Endometrium (tissue), 2 donors: ENCODE results near the gene OXCT1.
"Not testable (repeated sequence)": the region's sequence is repeated elsewhere in the genome, so short reads cannot be mapped to it uniquely, and the experiment has no call there.

Experiments
- FAIRE-seq: peaks from 2 replicates; lab custom pipeline; 2012; peaks lifted over from hg19 to GRCh38; lab: Jason Lieb, UNC
- donor health status: control.
- donor health status: control.

OXCT1 gene

DNA sequence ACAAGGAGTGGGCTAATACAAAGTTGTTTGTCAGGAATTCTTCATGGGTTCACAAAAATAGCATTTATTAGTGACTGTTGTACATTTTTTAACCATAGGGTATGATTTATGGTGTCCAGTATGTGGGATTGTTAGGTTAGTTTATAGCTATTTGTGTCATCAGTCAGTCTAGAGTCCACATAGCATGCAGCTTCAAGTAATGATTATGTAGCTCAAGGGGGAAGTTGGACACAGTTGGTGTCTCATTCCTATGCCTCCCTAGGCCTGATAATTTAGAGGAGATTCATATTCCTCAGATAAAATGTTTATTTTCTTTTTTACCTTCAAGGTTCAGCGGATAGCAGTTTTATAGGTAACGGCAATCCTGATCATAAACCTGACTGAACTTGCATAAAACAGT is 153.8 kb downstream of the OXCT1 start:
- no peak for FAIRE-seq

DNA sequence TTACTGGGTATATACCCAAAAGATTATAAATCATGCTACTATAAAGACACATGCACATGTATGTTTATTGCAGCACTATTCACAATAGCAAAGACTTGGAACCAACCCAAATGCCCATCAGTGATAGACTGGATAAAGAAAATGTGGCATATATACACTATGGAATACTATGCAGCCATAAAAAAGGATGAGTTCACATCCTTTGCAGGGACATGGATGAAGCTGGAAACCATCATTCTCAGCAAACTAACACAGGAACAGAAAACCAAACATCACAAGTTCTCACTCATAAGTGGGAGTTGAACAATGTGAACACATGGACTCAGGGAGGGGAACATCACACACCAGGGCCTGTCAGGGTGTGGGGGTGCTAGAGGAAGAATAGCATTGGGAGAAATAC is 155.8 kb downstream of the OXCT1 start:
- not testable (repeated sequence) for FAIRE-seq

DNA sequence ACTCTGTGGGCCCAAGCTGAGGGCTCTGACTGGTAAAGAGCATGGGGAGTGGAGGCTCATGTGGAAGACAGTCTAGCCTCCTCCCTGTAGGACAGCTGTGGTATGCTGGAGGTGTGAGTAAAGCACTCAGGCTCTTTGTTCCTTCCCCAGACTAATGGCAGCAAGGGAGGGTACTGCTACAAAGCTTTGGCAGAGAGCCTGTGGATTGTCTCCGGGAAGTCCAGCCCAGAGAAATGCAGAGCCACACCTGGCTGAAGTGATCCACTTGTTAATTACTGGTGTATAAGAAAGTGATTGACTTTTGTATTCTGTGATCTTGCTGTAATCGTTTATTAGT is 161.7 kb downstream of the OXCT1 start:
- FAIRE-seq, result no peak

DNA sequence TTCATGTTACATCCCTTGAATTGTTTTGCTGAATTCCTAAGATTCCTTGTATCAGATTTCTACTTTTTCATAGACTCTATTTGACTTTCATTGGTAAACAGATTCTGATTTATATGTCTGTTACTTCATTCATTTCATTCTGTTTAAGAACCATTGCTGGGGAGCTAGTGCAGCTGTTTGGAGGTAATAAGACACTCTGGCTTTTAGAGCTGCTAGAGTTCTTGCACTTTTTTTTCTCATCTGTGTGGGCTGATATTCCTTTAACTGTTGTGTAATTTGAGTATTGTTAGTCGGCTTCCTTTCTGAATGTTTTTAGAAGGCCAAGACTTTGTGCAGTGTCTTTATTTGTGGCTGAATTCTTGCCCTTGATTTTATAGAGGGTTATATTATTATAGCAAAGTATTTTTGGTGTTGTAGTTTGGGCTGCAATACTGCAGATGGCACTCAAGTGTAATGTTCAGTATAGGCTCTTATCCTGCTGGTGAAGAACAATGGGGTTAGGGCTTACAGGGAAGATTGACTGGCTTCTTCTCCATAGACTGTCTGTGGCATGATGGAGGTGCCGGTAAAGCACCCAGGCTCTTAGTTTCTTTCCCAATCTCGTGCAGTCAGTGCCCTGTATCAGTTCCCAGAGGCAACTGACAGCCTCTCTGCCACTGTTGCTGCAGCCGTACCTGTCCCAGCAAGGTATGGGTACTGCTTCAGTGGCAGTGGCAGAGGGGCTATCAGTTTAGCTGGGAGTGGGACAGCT is 162.2 kb downstream of the OXCT1 start:
- no peak for FAIRE-seq

DNA sequence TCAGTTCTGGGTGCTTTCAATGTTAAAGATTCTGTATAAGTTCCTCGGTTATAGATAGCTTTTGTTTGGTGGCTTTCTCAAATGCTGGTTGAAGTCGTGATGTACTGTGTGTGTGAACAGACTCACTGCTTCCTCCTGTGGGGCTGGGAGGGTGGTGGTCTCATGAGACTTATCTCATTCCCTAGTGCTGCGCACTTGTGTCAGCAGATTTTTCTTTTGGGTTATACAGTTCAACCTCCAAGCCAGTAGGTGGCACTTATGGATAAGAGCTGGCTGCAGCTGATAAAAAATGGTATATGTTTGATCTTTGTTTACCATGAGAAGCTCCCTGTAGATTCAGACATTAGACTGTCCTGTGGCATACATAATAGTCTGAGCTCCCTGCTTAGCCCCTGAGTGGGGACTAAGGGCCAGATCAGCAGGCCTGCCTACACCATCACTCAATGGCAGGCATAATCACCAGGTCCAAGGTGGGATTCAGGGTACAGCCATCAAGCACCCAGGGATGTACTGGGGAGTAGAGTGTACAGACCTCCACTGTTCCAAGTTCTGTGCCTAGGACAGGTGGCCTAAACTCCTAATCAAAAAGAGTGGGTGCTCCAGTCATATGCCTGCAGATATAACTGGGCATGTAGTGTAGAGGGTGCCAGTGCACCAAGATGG is 174.2 kb downstream of the OXCT1 start:
- no peak for FAIRE-seq

DNA sequence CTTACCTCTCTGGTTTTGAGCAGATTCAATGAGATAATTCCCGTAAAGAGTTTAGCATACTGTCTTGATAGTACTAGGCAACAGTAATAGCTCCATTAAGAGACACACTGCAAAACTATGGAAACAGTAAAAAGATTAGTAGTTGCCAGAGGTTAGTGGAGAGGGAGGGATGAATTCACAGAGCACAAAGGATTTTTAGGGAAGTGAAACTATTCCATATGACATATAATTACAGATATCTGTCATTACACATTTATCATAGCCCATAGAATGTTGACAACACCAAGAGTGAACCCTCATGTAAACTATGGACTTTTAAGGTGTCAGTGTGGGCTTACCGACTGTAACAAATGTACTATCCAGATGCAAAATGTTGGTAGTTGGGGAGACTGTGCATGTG is 183.5 kb downstream of the OXCT1 start:
- no peak for FAIRE-seq

DNA sequence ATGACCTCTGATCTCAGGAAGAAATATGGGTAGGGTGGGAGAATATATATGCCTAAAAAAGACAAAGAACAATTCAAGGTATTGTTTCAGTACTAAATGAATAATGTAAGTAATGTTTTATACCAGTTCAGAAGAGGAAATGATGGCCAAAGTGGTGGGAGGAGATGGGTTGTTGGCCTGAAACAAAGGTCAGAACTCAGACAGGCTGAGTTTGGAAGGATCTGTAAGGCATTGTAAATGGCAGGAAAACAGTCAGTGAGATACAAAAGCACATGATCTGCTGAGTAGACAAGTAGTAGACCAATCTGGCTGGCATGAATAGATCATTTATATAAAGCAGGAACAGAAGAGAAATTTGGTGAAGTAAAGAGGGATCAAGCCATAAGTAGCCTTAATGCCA is 184.0 kb downstream of the OXCT1 start:
- FAIRE-seq, result no peak

DNA sequence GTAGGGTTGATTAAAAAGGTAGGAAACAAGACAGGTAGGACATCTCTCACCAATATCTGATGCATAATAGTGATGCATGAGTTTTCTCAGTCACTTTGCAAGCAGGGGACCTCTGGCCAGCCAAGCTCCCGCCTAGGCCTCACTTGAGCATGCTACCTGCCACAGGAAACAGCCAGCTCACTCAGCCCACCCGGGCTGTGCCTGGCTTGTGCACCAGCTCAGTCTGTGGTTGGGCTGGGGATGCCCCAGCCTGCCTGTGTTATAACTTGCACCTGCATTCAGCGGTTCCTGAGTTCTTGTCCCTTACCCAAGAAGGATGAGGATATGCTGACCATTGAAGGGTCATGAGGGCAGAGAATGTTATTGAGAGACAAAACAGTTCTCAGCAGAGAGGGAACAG is 187.0 kb downstream of the OXCT1 start:
- FAIRE-seq, result no peak

DNA sequence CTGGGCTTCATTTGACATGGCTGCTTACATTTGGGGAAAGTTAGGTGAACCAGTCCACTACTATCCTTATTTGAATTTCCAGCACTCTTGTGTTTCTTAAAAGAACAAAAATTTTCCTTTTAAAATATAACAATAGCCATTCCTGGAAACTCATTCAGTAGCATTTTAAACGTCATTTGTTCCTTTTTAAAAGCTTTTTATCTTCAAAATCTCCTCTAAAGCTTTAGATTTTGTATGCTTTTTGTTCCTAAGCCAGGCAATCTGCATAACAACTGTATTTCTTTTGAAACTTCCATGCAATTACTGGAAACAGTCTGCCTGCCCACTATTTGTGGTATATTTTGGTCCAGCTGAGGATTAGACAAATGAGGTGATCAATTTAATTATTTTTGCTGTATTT is 187.6 kb downstream of the OXCT1 start:
- no peak for FAIRE-seq

DNA sequence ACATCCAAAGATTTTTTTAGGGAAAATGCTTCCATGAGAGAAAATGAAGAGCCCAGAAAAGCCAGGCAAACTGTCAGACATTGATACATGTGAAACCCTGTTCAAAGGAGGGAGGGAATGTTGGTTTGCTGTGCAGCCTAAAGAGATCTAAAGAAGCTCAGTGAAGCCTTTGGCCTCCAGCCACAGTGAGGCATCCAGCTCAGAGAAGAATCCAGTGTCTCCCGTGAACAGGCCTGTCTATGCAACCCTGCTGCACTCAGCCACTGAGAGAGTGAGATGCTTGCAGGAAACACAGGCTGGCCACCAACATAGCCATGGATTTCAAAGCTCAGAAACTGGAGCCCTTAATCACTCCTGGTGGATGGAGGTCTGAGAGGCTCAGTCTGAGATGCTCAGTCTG is 188.4 kb downstream of the OXCT1 start:
- FAIRE-seq, result no peak
